NCI-H2107 (cell line): ENCODE data around the gene GDF7.

Source experiments
- DNase-seq: peaks from one replicate; lab custom pipeline; 2025; lab: John Stamatoyannopoulos, UW

GDF7 gene

GRCh38 chr2:20666304-20667150, at the start of gene GDF7:
TSS of gene GDF7 (plus strand) at chr2:20667144. CDS start at chr2:20667240, 96 bp downstream.
- DNase-seq = no peak

- DNase-seq = no peak
Measured at GRCh38 chr2:20617892-20618467, 49.0 kb upstream of the GDF7 start.

GRCh38 chr2:20618468-20618885, 48.5 kb upstream of the GDF7 start:
- DNase-seq = no peak

- no peak for DNase-seq
Measured at GRCh38 chr2:20618886-20619521, 47.9 kb upstream of the GDF7 start.

GRCh38 chr2:20619624-20620024, 47.3 kb upstream of the GDF7 start:
- no peak for DNase-seq

GRCh38 chr2:20620271-20620681, 46.7 kb upstream of the GDF7 start:
- DNase-seq = no peak

GRCh38 chr2:20620696-20621365, 46.1 kb upstream of the GDF7 start:
- no peak for DNase-seq

- no peak for DNase-seq
Measured at GRCh38 chr2:20621366-20622295, 45.3 kb upstream of the GDF7 start.

- DNase-seq = no peak
Measured at GRCh38 chr2:20622296-20622686, 44.7 kb upstream of the GDF7 start.

- no peak for DNase-seq
Measured at GRCh38 chr2:20622731-20623130, 44.2 kb upstream of the GDF7 start.

GRCh38 chr2:20623241-20623640, 43.7 kb upstream of the GDF7 start:
- DNase-seq = no peak

- no peak for DNase-seq
Measured at GRCh38 chr2:20623741-20624155, 43.2 kb upstream of the GDF7 start.

GRCh38 chr2:20624156-20624883, 42.6 kb upstream of the GDF7 start:
- DNase-seq = no peak

GRCh38 chr2:20624884-20625485, 42.0 kb upstream of the GDF7 start:
- no peak for DNase-seq

GRCh38 chr2:20625491-20626391, 41.2 kb upstream of the GDF7 start:
- DNase-seq = no peak

GRCh38 chr2:20626392-20626697, 40.6 kb upstream of the GDF7 start:
- DNase-seq = no peak

- no peak for DNase-seq
Measured at GRCh38 chr2:20626698-20627513, 40.0 kb upstream of the GDF7 start.

GRCh38 chr2:20627712-20628380, 39.1 kb upstream of the GDF7 start:
- DNase-seq = no peak
